HepG2 (cell line): Measurements from ENCODE around the gene POFUT2. TPM values are rescaled to one million over a fixed set of nuclear protein-coding genes. Genes with fewer than 3 reads are reported as not detected.

Source experiments
- ATAC-seq: fragments of 200-7000 bp; cut with Tn5 transposase; 3 replicates; pipeline ENCODE4 v1.9.1; 2020; ENCODE audit warnings: mild to moderate bottlenecking, moderate library complexity
- BruUV-seq: library from RNA; stranded (reverse); fragments of 400-500 nt; replicated peaks from 2 replicates; lab custom pipeline; 2021; lab: Mats Ljungman, UMichigan
- CTCF ChIA-PET: fragments of 300-600 bp; formaldehyde crosslinking; extraction: SDS; loops from one replicate; lab custom pipeline; 2021; ENCODE audit warnings: low total read pairs, inconsistent platforms, low intra/inter-chr PET ratio; lab: Yijun Ruan, JAX
- POLR2A ChIA-PET: fragments of 350-600 bp; sonication (Branson Sonifier 250); formaldehyde crosslinking; loops from one replicate; lab custom pipeline; 2020; ENCODE audit warnings: antibody characterized with exemption, inconsistent platforms; lab: Yijun Ruan, JAX
- DNase-seq: peaks from one replicate; pipeline ENCODE4 v3.0.0-alpha.2; 2015; ENCODE audit warnings: low spot score
- FAIRE-seq: peaks from 3 replicates; lab custom pipeline; 2011; peaks lifted over from hg19 to GRCh38; lab: Jason Lieb, UNC
- H2AFZ ChIP-seq: one replicate; pipeline ENCODE4 v1.6.1; 2011; ENCODE audit warnings: low read length, inconsistent platforms
- H3K27ac ChIP-seq: fragments of 300-600 bp; 3 replicates; pipeline ENCODE4 v1.8.0; 2011; ENCODE audit warnings: mixed run types, mild to moderate bottlenecking, mixed read lengths, low read length, inconsistent platforms; ENCODE audit not compliant: insufficient read depth; ENCODE audit errors: extremely low read length
- H3K27me3 ChIP-seq, 2 experiments: fragments of 200-600 bp in 1 of 2; 2 replicates in 1 of 2; 3 replicates in 1 of 2; pipeline versions ENCODE4 v1.6.0 to v1.8.0; 2011; ENCODE audit warnings: low read length in 2 of 2, mild to moderate bottlenecking in 2 of 2, moderate library complexity in 2 of 2, inconsistent platforms in 1 of 2; ENCODE audit not compliant: insufficient read depth in 2 of 2, control insufficient read depth in 1 of 2
- H3K36me3 ChIP-seq, 2 experiments: fragments of 200-600 bp in 1 of 2; replicated peaks in 1 of 2; 2 replicates in 1 of 2; 3 replicates in 1 of 2; pipeline versions ENCODE4 v1.5.1 to v1.8.0; 2011; ENCODE audit warnings: low read length in 2 of 2, inconsistent platforms in 1 of 2; ENCODE audit not compliant: insufficient read depth in 2 of 2, control insufficient read depth in 1 of 2
- H3K4me1 ChIP-seq: 2 replicates; pipeline ENCODE4 v1.5.1; 2012; ENCODE audit warnings: low read length, inconsistent platforms; ENCODE audit not compliant: insufficient read depth
- H3K4me2 ChIP-seq: 2 replicates; pipeline ENCODE4 v1.6.0; 2011; ENCODE audit warnings: low read depth, low read length, inconsistent platforms
- H3K4me3 ChIP-seq, 3 experiments: fragments of 200-600 bp in 1 of 3; sonication (generic), shearing (Covaris generic) in 1 of 3; replicated peaks in 1 of 3; 2 replicates each; pipeline ENCODE4 v1.5.1; 2011 to 2016; ENCODE audit warnings: low read length in 3 of 3, inconsistent platforms in 2 of 3, low read depth in 2 of 3, mild to moderate bottlenecking in 2 of 3, control low read depth in 1 of 3, mixed read lengths in 1 of 3; ENCODE audit not compliant: insufficient read depth in 1 of 3
- H3K79me2 ChIP-seq: one replicate; pipeline ENCODE4 v1.6.1; 2011; ENCODE audit warnings: low read length, inconsistent platforms; ENCODE audit not compliant: insufficient read depth
- H3K9ac ChIP-seq: 2 replicates; pipeline ENCODE4 v1.6.0; 2011; ENCODE audit warnings: mild to moderate bottlenecking, low read depth, low read length, inconsistent platforms; ENCODE audit not compliant: insufficient read depth
- H3K9me3 ChIP-seq: 2 replicates; pipeline ENCODE4 v1.5.1; 2012; ENCODE audit warnings: mild to moderate bottlenecking, low read length
- H4K20me1 ChIP-seq: 2 replicates; pipeline ENCODE4 v1.6.0; 2011; ENCODE audit warnings: inconsistent platforms, mild to moderate bottlenecking, low read length, moderate library complexity; ENCODE audit not compliant: insufficient read depth
- AGO2 ChIP-seq: fragments of 200-400 bp; formaldehyde crosslinking; optimal IDR thresholded peaks from 2 replicates; pipeline ENCODE3; 2017; ENCODE audit warnings: mild to moderate bottlenecking, low read depth, low read length, moderate library complexity
- CENPT ChIP-seq: sonication (generic); formaldehyde crosslinking; IDR thresholded peaks from 2 replicates; pipeline ENCODE4 v1.8.0; 2022; ENCODE audit warnings: low read depth, mild to moderate bottlenecking, moderate library complexity, missing genetic modification reagents
- MBD4 ChIP-seq: IDR thresholded peaks from 2 replicates; pipeline ENCODE4 v1.6.1; 2012; ENCODE audit warnings: low read length, inconsistent platforms, borderline replicate concordance
- NBN ChIP-seq: fragments of 450-650 bp; conservative IDR thresholded peaks from 2 replicates; pipeline ENCODE4 v1.6.1; 2017
- POLR2G ChIP-seq: fragments of 200-400 bp; formaldehyde crosslinking; IDR thresholded peaks from 2 replicates; pipeline ENCODE4 v1.6.1; 2018; ENCODE audit warnings: mild to moderate bottlenecking, low read depth, low read length, moderate library complexity
- RXRA ChIP-seq: sonication (generic); formaldehyde crosslinking; IDR thresholded peaks from 2 replicates; pipeline ENCODE4 v1.5.1; 2020; ENCODE audit warnings: missing genetic modification reagents
- ZFP36L1 ChIP-seq: sonication (generic); formaldehyde crosslinking; IDR thresholded peaks from 2 replicates; pipeline ENCODE4 v1.8.0; 2022; ENCODE audit warnings: mild to moderate bottlenecking, missing genetic modification reagents, moderate library complexity
- ZFYVE20 ChIP-seq: sonication (generic); formaldehyde crosslinking; IDR thresholded peaks from 2 replicates; pipeline ENCODE4 v1.8.0; 2023; ENCODE audit warnings: low read depth, mild to moderate bottlenecking, moderate library complexity, missing genetic modification reagents, borderline replicate concordance
- ZNF432 ChIP-seq: sonication (generic); formaldehyde crosslinking; IDR thresholded peaks from 2 replicates; pipeline ENCODE4 v1.5.0; 2020; ENCODE audit warnings: missing genetic modification reagents, mild to moderate bottlenecking, borderline replicate concordance
- ZNF737 ChIP-seq: sonication (generic); formaldehyde crosslinking; IDR thresholded peaks from 2 replicates; pipeline ENCODE4 v1.5.0; 2020; ENCODE audit warnings: missing genetic modification reagents, mild to moderate bottlenecking, borderline replicate concordance
- WGBS: methylation state at CpG from one replicate; pipeline ENCODE4 v1.1.6; 2017; ENCODE audit warnings: low lambda C conversion rate; 5-methylcytosine and 5-hydroxymethylcytosine counted together
- in situ Hi-C: cut with HindIII; loops from 2 replicates; pipeline ENCODE4 v1.10.0; 2017; ENCODE audit warnings: low pct_unique_long_range_greater_than_20kb; ENCODE audit not compliant: extremely low pct_ligation_motif_present
- intact Hi-C: fragments of 100-400 bp; cut with micrococcal nuclease; formaldehyde crosslinking; loops from one replicate; pipeline ENCODE4 v1.10.0; 2022; ENCODE audit not compliant: unreplicated experiment
- polyA plus RNA-seq, 8 experiments: library from polyadenylated mRNA; depleted of rRNA in 3 of 8; stranded (reverse) in 7 of 8; unstranded in 1 of 8; fragments of >200 nt; fragmentation: Illumina TruSeq in 4 of 8; extraction: Trizol in 4 of 8; gene quantifications; 2 replicates each; pipeline versions ENCODE4 v1.2.1 to v1.2.3, GENCODE V29; 2011 to 2016; ENCODE audit warnings: low read depth in 4 of 8, missing spikeins in 1 of 8, mixed read lengths in 1 of 8; ENCODE audit not compliant: insufficient read depth in 1 of 8
- total RNA-seq, 5 experiments: library from RNA; depleted of rRNA; stranded (reverse); fragments of >200 nt; fragmentation: Illumina TruSeq; extraction: Trizol; gene quantifications; 2 replicates each; pipeline ENCODE4 v1.2.3, GENCODE V29; 2016; ENCODE audit warnings: low read depth in 1 of 5
- TF ChIP-seq, protein P1 (sequence below): sonication (generic); formaldehyde crosslinking; IDR thresholded peaks from 2 replicates; pipeline ENCODE4 v1.4.0; 2020; ENCODE audit warnings: mild to moderate bottlenecking, low read depth, missing genetic modification reagents
- TF ChIP-seq, protein P2 (sequence below): sonication (generic); formaldehyde crosslinking; IDR thresholded peaks from 2 replicates; pipeline ENCODE4 v1.5.1; 2020; ENCODE audit warnings: missing genetic modification reagents, mild to moderate bottlenecking, borderline replicate concordance
- TF ChIP-seq, protein P3 (sequence below): sonication (generic); formaldehyde crosslinking; IDR thresholded peaks from 2 replicates; pipeline ENCODE4 v1.5.0; 2020; ENCODE audit warnings: missing genetic modification reagents
- TF ChIP-seq, protein P4 (sequence below): sonication (generic); formaldehyde crosslinking; IDR thresholded peaks from 2 replicates; pipeline ENCODE4 v1.4.0; 2020; ENCODE audit warnings: missing genetic modification reagents
- TF ChIP-seq, protein P5 (sequence below): sonication (generic); formaldehyde crosslinking; IDR thresholded peaks from 2 replicates; pipeline ENCODE4 v1.4.0; 2020; ENCODE audit warnings: missing genetic modification reagents

Gene POFUT2
- total and polyA plus RNA-seq, 2 of the 13 experiments (the other 11 are each of a cell fraction or from before 2014, with no cell fraction given): 22.8 to 24.0 TPM

DNA sequence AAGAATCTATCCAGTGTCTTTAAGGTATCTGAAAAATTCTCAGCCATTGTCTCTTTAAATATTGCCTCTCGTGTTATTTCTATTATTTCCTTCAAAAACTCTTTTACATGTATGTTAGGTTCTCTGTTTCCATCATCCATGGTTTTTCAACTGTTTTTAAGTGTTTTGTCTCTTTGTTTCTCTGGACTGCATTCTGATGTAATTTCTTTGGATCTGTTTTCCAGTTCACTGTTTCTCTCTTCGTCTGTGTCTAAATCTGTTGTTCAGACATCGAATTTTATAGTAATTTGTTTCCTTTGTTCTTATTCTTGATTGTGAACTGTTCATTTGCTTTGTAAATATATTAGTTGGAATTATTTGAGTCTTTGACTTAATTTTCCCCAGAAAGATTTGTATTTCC is 44.1 kb downstream of the POFUT2 start:
- no TSS peak for BruUV-seq
- no peak overlapping the region for H2AFZ ChIP-seq
- no peak overlapping the region for H3K4me3 ChIP-seq
- POLR2A ChIA-PET: interaction anchor here (0.7 kb wide), 1 partner anchor 231 kb away, joined by 3 read pairs; no protein-coding TSS in a partner anchor
- H3K27me3 ChIP-seq: peaks cover 1 to 23% of the 10 kb centered on the region in 2 experiments; a peak in 3 of 5 replicates
- H4K20me1 ChIP-seq: no peaks in the 10 kb centered on the region
- in situ Hi-C loops: no loop called here
- H3K9ac ChIP-seq: no peak overlapping the region
- no peaks in the 10 kb centered on the region for H3K79me2 ChIP-seq
- intact Hi-C loops: no loop called here
- 0% methylated on average over 3 of the region's 3 CpGs for WGBS
- peaks cover 11% of the 10 kb centered on the region for H3K9me3 ChIP-seq
- H3K27ac ChIP-seq: no peak overlapping the region
- CTCF ChIA-PET: no interaction called here
- no peaks in the 10 kb centered on the region for H3K36me3 ChIP-seq
- H3K4me1 ChIP-seq: peaks cover 3% of the 10 kb centered on the region
- no peak overlapping the region for H3K4me2 ChIP-seq
- ATAC-seq (no peak), FAIRE-seq (no peak), DNase-seq (no peak)
- TF ChIP-seq, protein P1, sequence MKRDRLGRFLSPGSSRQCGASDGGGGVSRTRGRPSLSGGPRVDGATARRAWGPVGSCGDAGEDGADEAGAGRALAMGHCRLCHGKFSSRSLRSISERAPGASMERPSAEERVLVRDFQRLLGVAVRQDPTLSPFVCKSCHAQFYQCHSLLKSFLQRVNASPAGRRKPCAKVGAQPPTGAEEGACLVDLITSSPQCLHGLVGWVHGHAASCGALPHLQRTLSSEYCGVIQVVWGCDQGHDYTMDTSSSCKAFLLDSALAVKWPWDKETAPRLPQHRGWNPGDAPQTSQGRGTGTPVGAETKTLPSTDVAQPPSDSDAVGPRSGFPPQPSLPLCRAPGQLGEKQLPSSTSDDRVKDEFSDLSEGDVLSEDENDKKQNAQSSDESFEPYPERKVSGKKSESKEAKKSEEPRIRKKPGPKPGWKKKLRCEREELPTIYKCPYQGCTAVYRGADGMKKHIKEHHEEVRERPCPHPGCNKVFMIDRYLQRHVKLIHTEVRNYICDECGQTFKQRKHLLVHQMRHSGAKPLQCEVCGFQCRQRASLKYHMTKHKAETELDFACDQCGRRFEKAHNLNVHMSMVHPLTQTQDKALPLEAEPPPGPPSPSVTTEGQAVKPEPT (CRISPR knock-in tag): no peak
- TF ChIP-seq NBN: no peak
- TF ChIP-seq AGO2: no peak
- no peak for TF ChIP-seq ZNF737 (CRISPR knock-in tag)
- TF ChIP-seq, protein P2, sequence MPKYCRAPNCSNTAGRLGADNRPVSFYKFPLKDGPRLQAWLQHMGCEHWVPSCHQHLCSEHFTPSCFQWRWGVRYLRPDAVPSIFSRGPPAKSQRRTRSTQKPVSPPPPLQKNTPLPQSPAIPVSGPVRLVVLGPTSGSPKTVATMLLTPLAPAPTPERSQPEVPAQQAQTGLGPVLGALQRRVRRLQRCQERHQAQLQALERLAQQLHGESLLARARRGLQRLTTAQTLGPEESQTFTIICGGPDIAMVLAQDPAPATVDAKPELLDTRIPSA (CRISPR knock-in tag): no peak
- TF ChIP-seq, protein P3, sequence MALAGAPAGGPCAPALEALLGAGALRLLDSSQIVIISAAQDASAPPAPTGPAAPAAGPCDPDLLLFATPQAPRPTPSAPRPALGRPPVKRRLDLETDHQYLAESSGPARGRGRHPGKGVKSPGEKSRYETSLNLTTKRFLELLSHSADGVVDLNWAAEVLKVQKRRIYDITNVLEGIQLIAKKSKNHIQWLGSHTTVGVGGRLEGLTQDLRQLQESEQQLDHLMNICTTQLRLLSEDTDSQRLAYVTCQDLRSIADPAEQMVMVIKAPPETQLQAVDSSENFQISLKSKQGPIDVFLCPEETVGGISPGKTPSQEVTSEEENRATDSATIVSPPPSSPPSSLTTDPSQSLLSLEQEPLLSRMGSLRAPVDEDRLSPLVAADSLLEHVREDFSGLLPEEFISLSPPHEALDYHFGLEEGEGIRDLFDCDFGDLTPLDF (CRISPR knock-in tag): no peak
- no peak for TF ChIP-seq POLR2G
- TF ChIP-seq, protein P4, sequence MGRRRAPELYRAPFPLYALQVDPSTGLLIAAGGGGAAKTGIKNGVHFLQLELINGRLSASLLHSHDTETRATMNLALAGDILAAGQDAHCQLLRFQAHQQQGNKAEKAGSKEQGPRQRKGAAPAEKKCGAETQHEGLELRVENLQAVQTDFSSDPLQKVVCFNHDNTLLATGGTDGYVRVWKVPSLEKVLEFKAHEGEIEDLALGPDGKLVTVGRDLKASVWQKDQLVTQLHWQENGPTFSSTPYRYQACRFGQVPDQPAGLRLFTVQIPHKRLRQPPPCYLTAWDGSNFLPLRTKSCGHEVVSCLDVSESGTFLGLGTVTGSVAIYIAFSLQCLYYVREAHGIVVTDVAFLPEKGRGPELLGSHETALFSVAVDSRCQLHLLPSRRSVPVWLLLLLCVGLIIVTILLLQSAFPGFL: no peak
- TF ChIP-seq ZNF432 (CRISPR knock-in tag): no peak
- TF ChIP-seq, protein P5, sequence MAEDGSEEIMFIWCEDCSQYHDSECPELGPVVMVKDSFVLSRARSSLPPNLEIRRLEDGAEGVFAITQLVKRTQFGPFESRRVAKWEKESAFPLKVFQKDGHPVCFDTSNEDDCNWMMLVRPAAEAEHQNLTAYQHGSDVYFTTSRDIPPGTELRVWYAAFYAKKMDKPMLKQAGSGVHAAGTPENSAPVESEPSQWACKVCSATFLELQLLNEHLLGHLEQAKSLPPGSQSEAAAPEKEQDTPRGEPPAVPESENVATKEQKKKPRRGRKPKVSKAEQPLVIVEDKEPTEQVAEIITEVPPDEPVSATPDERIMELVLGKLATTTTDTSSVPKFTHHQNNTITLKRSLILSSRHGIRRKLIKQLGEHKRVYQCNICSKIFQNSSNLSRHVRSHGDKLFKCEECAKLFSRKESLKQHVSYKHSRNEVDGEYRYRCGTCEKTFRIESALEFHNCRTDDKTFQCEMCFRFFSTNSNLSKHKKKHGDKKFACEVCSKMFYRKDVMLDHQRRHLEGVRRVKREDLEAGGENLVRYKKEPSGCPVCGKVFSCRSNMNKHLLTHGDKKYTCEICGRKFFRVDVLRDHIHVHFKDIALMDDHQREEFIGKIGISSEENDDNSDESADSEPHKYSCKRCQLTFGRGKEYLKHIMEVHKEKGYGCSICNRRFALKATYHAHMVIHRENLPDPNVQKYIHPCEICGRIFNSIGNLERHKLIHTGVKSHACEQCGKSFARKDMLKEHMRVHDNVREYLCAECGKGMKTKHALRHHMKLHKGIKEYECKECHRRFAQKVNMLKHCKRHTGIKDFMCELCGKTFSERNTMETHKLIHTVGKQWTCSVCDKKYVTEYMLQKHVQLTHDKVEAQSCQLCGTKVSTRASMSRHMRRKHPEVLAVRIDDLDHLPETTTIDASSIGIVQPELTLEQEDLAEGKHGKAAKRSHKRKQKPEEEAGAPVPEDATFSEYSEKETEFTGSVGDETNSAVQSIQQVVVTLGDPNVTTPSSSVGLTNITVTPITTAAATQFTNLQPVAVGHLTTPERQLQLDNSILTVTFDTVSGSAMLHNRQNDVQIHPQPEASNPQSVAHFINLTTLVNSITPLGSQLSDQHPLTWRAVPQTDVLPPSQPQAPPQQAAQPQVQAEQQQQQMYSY (CRISPR knock-in tag): no peak
- TF ChIP-seq MBD4: no peak
- no peak for TF ChIP-seq ZFP36L1 (CRISPR knock-in tag)
- no peak for TF ChIP-seq ZFYVE20 (CRISPR knock-in tag)
- TF ChIP-seq CENPT: no peak
- no peak for TF ChIP-seq RXRA
